Right lobe of liver (tissue), 6 donors: ENCODE measurements around the gene RBX1. TPM values are rescaled to one million over a fixed set of nuclear protein-coding genes. Genes with fewer than 3 reads are reported as not detected.

Experiments
- ATAC-seq, 4 donors: fragments of 200-7000 bp; cut with Tn5 transposase; one replicate each; pipeline ENCODE4 v1.9.1; 2020; ENCODE audit warnings: mild to moderate bottlenecking in 4 of 4, moderate library complexity in 4 of 4
- DNase-seq, 3 donors: peaks; one replicate each; pipeline ENCODE4 v3.0.0-alpha.2; 2020
- H3K27ac ChIP-seq, 3 donors: fragments of 200-600 bp; one replicate each; pipeline ENCODE4 v1.8.0; 2022
- H3K27me3 ChIP-seq, 2 donors: fragments of 200-600 bp; one replicate each; pipeline ENCODE4 v1.8.0; 2022
- H3K36me3 ChIP-seq, 4 donors: fragments of 200-600 bp; sonication (generic) in 1 of 4; one replicate each; pipeline versions ENCODE4 v1.5.1 to v1.8.0; 2017 to 2022; ENCODE audit warnings: control low read depth in 1 of 4
- H3K4me1 ChIP-seq, 4 donors: fragments of 200-600 bp; sonication (generic) in 1 of 4; one replicate each; pipeline versions ENCODE4 v1.5.1 to v1.8.0; 2017 to 2022; ENCODE audit warnings: control low read depth in 1 of 4
- H3K4me3 ChIP-seq, 3 donors: fragments of 200-600 bp; one replicate each; pipeline ENCODE4 v1.8.0; 2022
- H3K9me3 ChIP-seq, 4 donors: fragments of 200-600 bp; sonication (generic) in 1 of 4; one replicate each; pipeline versions ENCODE4 v1.5.1 to v1.8.0; 2017 to 2022; ENCODE audit warnings: control low read depth in 1 of 4
- POLR2A ChIP-seq: fragments of 450-650 bp; IDR thresholded peaks from one replicate; pipeline ENCODE4 v1.6.1; 2017; ENCODE audit warnings: antibody characterized with exemption, mild to moderate bottlenecking
- WGBS: methylation state at CpG from one replicate; pipeline ENCODE4 v1.1.6; 2018; ENCODE audit warnings: low coverage, low lambda C conversion rate; ENCODE audit not compliant: insufficient coverage; ENCODE audit errors: missing lambda C conversion rate; 5-methylcytosine and 5-hydroxymethylcytosine counted together
- intact Hi-C, 2 donors: fragments of 100-400 bp; cut with DNase I; formaldehyde crosslinking; loops; one replicate each; pipeline versions ENCODE4 v1.11.2 to v1.14.1; 2022
- total RNA-seq, 6 experiments: library from RNA; depleted of rRNA in 2 of 6; stranded (reverse); fragments of >200 nt in 2 of 6; fragmentation: NEBNext Ultra II Directional in 3 of 6; extraction: Animal tissue kit (Norgen Biotek cat#: 25700) in 3 of 6; gene quantifications; one replicate each; pipeline versions ENCODE4 v1.1.0 to v1.2.4, GENCODE V29; 2016 to 2023
- TF ChIP-seq, protein P1 (sequence below), 4 donors: fragments of 200-600 bp in 3 of 4; fragments of 450-650 bp in 1 of 4; IDR thresholded peaks; one replicate each; pipeline versions ENCODE4 v1.5.1 to v1.8.0; 2016 to 2022; ENCODE audit warnings: antibody characterized with exemption in 4 of 4, mild to moderate bottlenecking in 2 of 4
- donor health status: DM: no; HTN: yes; CAD: no.
- donor health status: DM: no; HTN: no; CAD: no.
- donor health status: DM: no; HTN: no; CAD: no.
- donor health status: DM: no; HTN: yes; CAD: no.
- donor health status: DM: no; HTN: yes; CAD: no.

The RBX1 gene
- total RNA-seq, 6 experiments from 2014 or later = 14.2 to 24.3 (median 17.4) TPM

GRCh38 chr22:40932396-40932795, 18.8 kb upstream of the RBX1 start:
- WGBS = 88% methylated on average over 2 of the region's 2 CpGs
- Histone ChIP-seq H3K9me3 (no peaks in the 10 kb centered on the region), H3K27ac (no peak overlapping the region), H3K4me1 (no peaks in the 10 kb centered on the region), H3K36me3 (peaks cover 0 to 21% (median 3%) of the 10 kb centered on the region in 4 donors), H3K4me3 (no peak overlapping the region), H3K27me3 (no peaks in the 10 kb centered on the region)
- DNase-seq (no peak), ATAC-seq (no peak)
- no peak for TF ChIP-seq POLR2A
- TF ChIP-seq, protein P1, sequence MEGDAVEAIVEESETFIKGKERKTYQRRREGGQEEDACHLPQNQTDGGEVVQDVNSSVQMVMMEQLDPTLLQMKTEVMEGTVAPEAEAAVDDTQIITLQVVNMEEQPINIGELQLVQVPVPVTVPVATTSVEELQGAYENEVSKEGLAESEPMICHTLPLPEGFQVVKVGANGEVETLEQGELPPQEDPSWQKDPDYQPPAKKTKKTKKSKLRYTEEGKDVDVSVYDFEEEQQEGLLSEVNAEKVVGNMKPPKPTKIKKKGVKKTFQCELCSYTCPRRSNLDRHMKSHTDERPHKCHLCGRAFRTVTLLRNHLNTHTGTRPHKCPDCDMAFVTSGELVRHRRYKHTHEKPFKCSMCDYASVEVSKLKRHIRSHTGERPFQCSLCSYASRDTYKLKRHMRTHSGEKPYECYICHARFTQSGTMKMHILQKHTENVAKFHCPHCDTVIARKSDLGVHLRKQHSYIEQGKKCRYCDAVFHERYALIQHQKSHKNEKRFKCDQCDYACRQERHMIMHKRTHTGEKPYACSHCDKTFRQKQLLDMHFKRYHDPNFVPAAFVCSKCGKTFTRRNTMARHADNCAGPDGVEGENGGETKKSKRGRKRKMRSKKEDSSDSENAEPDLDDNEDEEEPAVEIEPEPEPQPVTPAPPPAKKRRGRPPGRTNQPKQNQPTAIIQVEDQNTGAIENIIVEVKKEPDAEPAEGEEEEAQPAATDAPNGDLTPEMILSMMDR (IDR thresholded peaks at IDR 0.05) = no peak
- intact Hi-C loops = no loop called here

GRCh38 chr22:40939202-40939601, 12.0 kb upstream of the RBX1 start:
- Histone ChIP-seq H3K4me3 (no peak overlapping the region), H3K27me3 (no peaks in the 10 kb centered on the region), H3K4me1 (no peaks in the 10 kb centered on the region), H3K9me3 (no peaks in the 10 kb centered on the region), H3K36me3 (no peaks in the 10 kb centered on the region), H3K27ac (no peak overlapping the region)
- TF ChIP-seq POLR2A = no peak
- TF ChIP-seq, protein P1 (IDR thresholded peaks at IDR 0.05) = no peak
- intact Hi-C loops = no loop called here
- ATAC-seq (no peak), DNase-seq (no peak)
- WGBS = 88% methylated on average over 2 of the region's 2 CpGs

DNA sequence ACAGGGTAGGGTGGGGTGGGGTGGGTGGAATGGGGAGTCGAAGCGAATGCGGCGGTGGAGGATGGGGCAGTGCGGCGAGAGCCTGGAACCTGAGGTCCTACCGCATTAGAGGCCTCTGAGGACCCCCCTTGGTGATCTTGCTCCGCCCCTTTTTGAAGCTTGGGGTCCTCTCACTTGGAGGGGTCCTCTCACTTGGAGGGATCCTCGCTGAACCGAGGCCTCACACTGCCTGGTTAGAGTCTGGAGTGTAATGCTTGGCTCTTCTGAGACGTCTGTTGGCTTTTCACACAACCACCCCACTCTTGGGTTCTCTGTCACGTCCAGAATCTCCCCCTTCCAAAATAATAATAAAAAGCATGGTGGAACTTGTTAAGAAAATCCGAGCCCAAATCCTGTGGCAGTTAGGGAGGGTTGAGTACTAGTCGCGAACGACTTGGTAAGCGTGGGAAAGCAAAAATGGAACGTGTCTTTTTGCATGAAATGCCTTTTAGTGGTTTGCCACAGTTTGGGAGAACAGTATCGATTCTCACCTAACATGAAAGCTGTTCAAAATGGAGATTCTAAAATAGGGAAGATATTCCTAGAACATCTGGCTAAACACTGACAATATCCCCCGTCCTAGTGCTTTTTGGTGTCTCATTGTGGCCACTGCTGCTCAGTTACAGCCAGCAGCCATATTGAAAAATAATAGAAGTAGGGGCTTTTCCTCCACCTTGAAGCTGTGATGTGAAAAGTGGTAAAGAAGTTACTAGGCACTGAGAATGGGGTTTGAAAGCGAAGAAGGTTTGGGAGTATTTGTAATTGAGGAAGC, 822 bp downstream of the RBX1 start:
- H3K27me3 ChIP-seq = no peaks in the 10 kb centered on the region
- H3K27ac ChIP-seq = peak overlapping the region; percentile 71 to 84 (median 75)
- H3K36me3 ChIP-seq = peaks cover 0 to 12% (median 2%) of the 10 kb centered on the region in 4 donors
- 6% methylated on average over 13 of the region's 21 CpGs for WGBS
- intact Hi-C loops = loop anchor here in 1 of 2 donors (10.0 kb wide), 1 partner anchor 133 kb away; no protein-coding TSS in a partner anchor
- DNase-seq (no peak), ATAC-seq (no peak)
- peaks cover 0 to 7% (median 2%) of the 10 kb centered on the region in 4 donors for H3K4me1 ChIP-seq
- H3K9me3 ChIP-seq = no peaks in the 10 kb centered on the region
- TF ChIP-seq POLR2A = no peak
- peak overlapping the region; percentile 91 to 95 (median 94) for H3K4me3 ChIP-seq

GRCh38 chr22:40953471-40953870, 2.3 kb downstream of the RBX1 start:
- TF ChIP-seq, protein P1 (IDR thresholded peaks at IDR 0.05) = no peak
- TF ChIP-seq POLR2A = no peak
- DNase-seq (no peak), ATAC-seq (no peak)
- Histone ChIP-seq H3K36me3 (peaks cover 0 to 12% (median 2%) of the 10 kb centered on the region in 4 donors), H3K27me3 (no peaks in the 10 kb centered on the region), H3K9me3 (no peaks in the 10 kb centered on the region), H3K4me3 (no peak overlapping the region), H3K27ac (no peak overlapping the region), H3K4me1 (peaks cover 0 to 7% (median 2%) of the 10 kb centered on the region in 4 donors)
- intact Hi-C loops = loop anchor here in 1 of 2 donors (10.0 kb wide), 1 partner anchor 131 kb away; no protein-coding TSS in a partner anchor
- WGBS = 83% methylated on average over 2 of the region's 2 CpGs

DNA sequence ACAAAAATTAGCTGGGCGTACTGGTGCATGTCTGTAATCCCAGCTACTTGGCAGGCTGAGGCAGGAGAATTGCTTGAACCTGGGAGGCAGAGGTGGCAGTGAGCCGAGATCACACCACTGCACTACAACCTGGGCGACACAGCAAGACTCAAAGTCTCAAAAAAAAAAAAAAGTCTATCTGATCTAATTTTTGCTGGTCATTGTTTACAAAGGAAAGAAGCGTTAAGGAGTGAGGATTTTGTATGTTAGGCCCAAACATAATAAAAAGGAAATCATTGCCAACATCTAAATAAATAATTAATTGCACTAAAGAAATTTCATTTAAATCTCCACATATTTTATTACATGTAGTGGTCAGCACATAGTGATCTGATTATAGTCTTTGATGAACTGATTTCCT, 2.9 kb downstream of the RBX1 start:
- peaks cover 0 to 7% (median 2%) of the 10 kb centered on the region in 4 donors for H3K4me1 ChIP-seq
- intact Hi-C loops = loop anchor here in 1 of 2 donors (10.0 kb wide), 1 partner anchor 131 kb away; no protein-coding TSS in a partner anchor

More for the DNA sequence above, 2.9 kb downstream of the RBX1 start:
- peaks cover 0 to 12% (median 2%) of the 10 kb centered on the region in 4 donors for H3K36me3 ChIP-seq
- no peak overlapping the region for H3K27ac ChIP-seq
- no peak for TF ChIP-seq POLR2A
- TF ChIP-seq, protein P1 (IDR thresholded peaks at IDR 0.05) = no peak
- no peak for DNase-seq
- no peaks in the 10 kb centered on the region for H3K9me3 ChIP-seq
- 83% methylated on average over 3 of the region's 4 CpGs for WGBS
- no peak for ATAC-seq
- no peaks in the 10 kb centered on the region for H3K27me3 ChIP-seq
- no peak overlapping the region for H3K4me3 ChIP-seq
